OCI-LY7 (cell line): ENCODE data around the gene HOXA3.

ENCODE experiments used
- EZH2phosphoT487 ChIP-seq: fragments of 200-600 bp; sonication (generic); IDR thresholded peaks from 2 replicates; pipeline ENCODE4 v1.6.1; 2018; ENCODE audit warnings: low read depth, borderline replicate concordance, mild to moderate bottlenecking, mixed run types, antibody characterized with exemption, low read length, moderate library complexity, mixed read lengths
- TF ChIP-seq, protein P1 (sequence below): fragments of 200-600 bp; sonication (generic); conservative IDR thresholded peaks from 2 replicates; pipeline ENCODE4 v1.5.1; 2014; ENCODE audit warnings: mild to moderate bottlenecking, antibody characterized with exemption, low read length, moderate library complexity, mixed read lengths

GRCh38 chr7:27168265-27168947, 16.0 kb upstream of the HOXA3 start:
- TF ChIP-seq, protein P1, sequence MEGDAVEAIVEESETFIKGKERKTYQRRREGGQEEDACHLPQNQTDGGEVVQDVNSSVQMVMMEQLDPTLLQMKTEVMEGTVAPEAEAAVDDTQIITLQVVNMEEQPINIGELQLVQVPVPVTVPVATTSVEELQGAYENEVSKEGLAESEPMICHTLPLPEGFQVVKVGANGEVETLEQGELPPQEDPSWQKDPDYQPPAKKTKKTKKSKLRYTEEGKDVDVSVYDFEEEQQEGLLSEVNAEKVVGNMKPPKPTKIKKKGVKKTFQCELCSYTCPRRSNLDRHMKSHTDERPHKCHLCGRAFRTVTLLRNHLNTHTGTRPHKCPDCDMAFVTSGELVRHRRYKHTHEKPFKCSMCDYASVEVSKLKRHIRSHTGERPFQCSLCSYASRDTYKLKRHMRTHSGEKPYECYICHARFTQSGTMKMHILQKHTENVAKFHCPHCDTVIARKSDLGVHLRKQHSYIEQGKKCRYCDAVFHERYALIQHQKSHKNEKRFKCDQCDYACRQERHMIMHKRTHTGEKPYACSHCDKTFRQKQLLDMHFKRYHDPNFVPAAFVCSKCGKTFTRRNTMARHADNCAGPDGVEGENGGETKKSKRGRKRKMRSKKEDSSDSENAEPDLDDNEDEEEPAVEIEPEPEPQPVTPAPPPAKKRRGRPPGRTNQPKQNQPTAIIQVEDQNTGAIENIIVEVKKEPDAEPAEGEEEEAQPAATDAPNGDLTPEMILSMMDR, result no peak
- TF ChIP-seq EZH2phosphoT487, result no peak
